B cell (primary cell): ENCODE results near the gene FCF1. TPM values are rescaled to one million over a fixed set of nuclear protein-coding genes. Genes with fewer than 3 reads are reported as not detected.

Experiments
- ATAC-seq: fragments of 200-7000 bp; cut with Tn5 transposase; one replicate; pipeline ENCODE4 v1.10.0; 2021; ENCODE audit warnings: low read depth, mild to moderate bottlenecking, moderate number of reproducible peaks, moderate library complexity
- CTCF ChIA-PET: fragments of 350-600 bp; sonication (Branson Sonifier 250); formaldehyde crosslinking; loops from one replicate; lab custom pipeline; 2021; ENCODE audit warnings: antibody characterized with exemption, inconsistent platforms; lab: Charles Lee
- POLR2A ChIA-PET: fragments of 350-600 bp; sonication (Branson Sonifier 250); formaldehyde crosslinking; loops from one replicate; lab custom pipeline; 2021; ENCODE audit warnings: antibody characterized with exemption; lab: Charles Lee
- DNase-seq: peaks from one replicate; pipeline ENCODE4 v3.0.0; 2013
- H2AFZ ChIP-seq: 2 replicates; pipeline ENCODE4 v1.6.1; 2012; ENCODE audit warnings: mild to moderate bottlenecking, low read depth, low read length; ENCODE audit not compliant: insufficient read depth, poor library complexity, severe bottlenecking
- H3K27ac ChIP-seq, 2 donors: 1 replicate in 1 of 2; 2 replicates in 1 of 2; pipeline ENCODE4 v1.5.1; 2012 to 2013; ENCODE audit warnings: low read length in 2 of 2, mild to moderate bottlenecking in 2 of 2, moderate library complexity in 1 of 2
- H3K27me3 ChIP-seq, 4 experiments: fragments of 200-600 bp in 1 of 4; sonication (generic) in 1 of 4; replicated peaks in 1 of 4; 1 replicate in 2 of 4; 2 replicates in 2 of 4; pipeline versions ENCODE4 v1.6.1 to v1.7.0; 2013 to 2016; ENCODE audit warnings: low read length in 3 of 4, mild to moderate bottlenecking in 2 of 4, mixed read lengths in 1 of 4, moderate library complexity in 1 of 4; ENCODE audit not compliant: insufficient read depth in 4 of 4, control insufficient read depth in 3 of 4; ENCODE audit errors: control extremely low read depth in 1 of 4
- H3K36me3 ChIP-seq, 2 experiments: replicated peaks in 1 of 2; 1 replicate in 1 of 2; 2 replicates in 1 of 2; pipeline versions ENCODE4 v1.6.1 to v1.7.1; 2013; ENCODE audit warnings: low read length in 1 of 2; ENCODE audit not compliant: insufficient read depth in 2 of 2, control insufficient read depth in 1 of 2; ENCODE audit errors: control extremely low read depth in 1 of 2, extremely low read depth in 1 of 2
- H3K4me1 ChIP-seq, 2 donors: fragments of 200-600 bp in 1 of 2; sonication (generic) in 1 of 2; 1 replicate in 1 of 2; 2 replicates in 1 of 2; pipeline versions ENCODE4 v1.5.1 to v1.6.1; 2013 to 2017; ENCODE audit warnings: low read length in 2 of 2; ENCODE audit not compliant: control insufficient read depth in 2 of 2, insufficient read depth in 2 of 2
- H3K4me2 ChIP-seq: replicated peaks from 2 replicates; pipeline ENCODE3; 2012; ENCODE audit warnings: mild to moderate bottlenecking, low read depth, low read length; ENCODE audit not compliant: poor library complexity, severe bottlenecking
- H3K4me3 ChIP-seq, 5 experiments: fragments of 200-600 bp in 1 of 5; sonication (generic) in 1 of 5; 1 replicate in 3 of 5; 2 replicates in 2 of 5; pipeline versions ENCODE4 v1.5.1 to v1.7.0; 2011 to 2016; ENCODE audit warnings: low read length in 4 of 5, mild to moderate bottlenecking in 4 of 5, low read depth in 2 of 5, control low read depth in 1 of 5, moderate library complexity in 1 of 5; ENCODE audit not compliant: insufficient read depth in 1 of 5; ENCODE audit errors: control extremely low read depth in 1 of 5, extremely low read depth in 1 of 5
- H3K79me2 ChIP-seq: fragments of 200-600 bp; sonication (generic); one replicate; pipeline ENCODE4 v1.6.0; 2016; ENCODE audit warnings: low read length; ENCODE audit not compliant: control insufficient read depth, insufficient read depth
- H3K9ac ChIP-seq: fragments of 200-600 bp; sonication (generic); 2 replicates; pipeline ENCODE4 v1.6.1; 2017; ENCODE audit warnings: mild to moderate bottlenecking, low read length, moderate library complexity
- H3K9me3 ChIP-seq, 3 donors: one replicate each; pipeline versions ENCODE4 v1.6.1 to v1.7.1; 2013; ENCODE audit warnings: low read length in 2 of 3; ENCODE audit not compliant: control insufficient read depth in 2 of 3, insufficient read depth in 1 of 3; ENCODE audit errors: control extremely low read depth in 1 of 3
- H4K20me1 ChIP-seq: 2 replicates; pipeline ENCODE4 v1.6.0; 2012; ENCODE audit warnings: mild to moderate bottlenecking, low read length; ENCODE audit not compliant: insufficient read depth, control insufficient read depth, poor library complexity, severe bottlenecking
- H3K27ac Mint-ChIP-seq: one replicate; pipeline ENCODE4 v1.8.0; 2021; ENCODE audit warnings: mixed read lengths
- H3K27me3 Mint-ChIP-seq: one replicate; pipeline ENCODE4 v1.8.0; 2021; ENCODE audit warnings: mixed read lengths
- H3K4me1 Mint-ChIP-seq: one replicate; pipeline ENCODE4 v1.8.0; 2021; ENCODE audit warnings: mixed read lengths
- H3K4me3 Mint-ChIP-seq: one replicate; pipeline ENCODE4 v1.8.0; 2021; ENCODE audit warnings: mixed read lengths
- H3K9me3 Mint-ChIP-seq: one replicate; pipeline ENCODE4 v1.8.0; 2022; ENCODE audit warnings: mixed read lengths; ENCODE audit not compliant: insufficient read depth
- CTCF ChIP-seq: fragments of 200-600 bp; IDR thresholded peaks from one replicate; pipeline ENCODE4 v1.8.0; 2022; ENCODE audit warnings: antibody characterized with exemption, mild to moderate bottlenecking
- EZH2 ChIP-seq: IDR thresholded peaks from 2 replicates; pipeline ENCODE4 v1.6.1; 2012; ENCODE audit warnings: borderline replicate concordance, low read depth, mild to moderate bottlenecking, moderate library complexity, low read length; ENCODE audit not compliant: insufficient read depth, poor library complexity, severe bottlenecking
- WGBS: methylation state at CpG from one replicate; pipeline ENCODE4 v1.1.5; 2013; ENCODE audit warnings: missing lambda C conversion rate; ENCODE audit not compliant: insufficient coverage; 5-methylcytosine and 5-hydroxymethylcytosine counted together
- intact Hi-C: fragments of 100-400 bp; cut with micrococcal nuclease; formaldehyde crosslinking; loops from one replicate; pipeline ENCODE4 v1.10.0; 2022
- polyA plus RNA-seq: library from polyadenylated mRNA; depleted of rRNA; stranded (reverse); fragments of >200 nt; gene quantifications from 2 replicates; pipeline ENCODE4 v1.2.3, GENCODE V29; 2012
- total RNA-seq, 2 donors: library from RNA; stranded (reverse); fragments of 120-200 nt in 1 of 2; gene quantifications; 1 replicate in 1 of 2; 2 replicates in 1 of 2; pipeline versions ENCODE4 v1.2.3 to v1.2.4, GENCODE V29; 2013 to 2022

The FCF1 gene
- total and polyA plus RNA-seq, 2 donors (not counting 1 experiment from before 2014, with no cell fraction given), result 21.1 to 41.6 TPM

- no peaks in the 10 kb centered on the region for H3K27me3 ChIP-seq
- H3K9ac ChIP-seq, result no peak overlapping the region
- H4K20me1 ChIP-seq, result peaks cover 39% of the 10 kb centered on the region
- Mint-ChIP-seq H3K27me3 (no peaks in the 10 kb centered on the region), H3K4me3 (no peak overlapping the region), H3K4me1 (peaks cover 2% of the 10 kb centered on the region), H3K27ac (no peak overlapping the region), H3K9me3 (no peaks in the 10 kb centered on the region)
- peaks cover 69% of the 10 kb centered on the region for H3K79me2 ChIP-seq
- DNase-seq, result no peak
- ChIA-PET CTCF (no interaction called here), POLR2A (no interaction called here)
- H3K4me3 ChIP-seq, result no peak overlapping the region
- no peak overlapping the region for H3K27ac ChIP-seq
- intact Hi-C loops, result no loop called here
- 82% methylated on average over 2 of the region's 4 CpGs for WGBS
- no peaks in the 10 kb centered on the region for H3K9me3 ChIP-seq
- no peaks in the 10 kb centered on the region for H3K4me1 ChIP-seq
- no peak for ATAC-seq
- H2AFZ ChIP-seq, result no peak overlapping the region
- H3K4me2 ChIP-seq, result no peak overlapping the region
- peaks cover 3 to 30% of the 10 kb centered on the region in 2 experiments for H3K36me3 ChIP-seq
- TF ChIP-seq EZH2 (no peak), CTCF (no peak)
These were observed 17.5 kb upstream of the FCF1 start for GRCh38 chr14:74695406-74695805.

- Mint-ChIP-seq H3K4me3 (no peak overlapping the region), H3K4me1 (peaks cover 2% of the 10 kb centered on the region), H3K27me3 (no peaks in the 10 kb centered on the region), H3K9me3 (no peaks in the 10 kb centered on the region), H3K27ac (no peak overlapping the region)
- H3K79me2 ChIP-seq, result peaks cover 77% of the 10 kb centered on the region
- H2AFZ ChIP-seq, result no peak overlapping the region
- H3K27ac ChIP-seq, result no peak overlapping the region
- H3K9ac ChIP-seq, result no peak overlapping the region
- peaks cover 5 to 26% of the 10 kb centered on the region in 2 experiments for H3K36me3 ChIP-seq
- ATAC-seq, result no peak
- H3K4me3 ChIP-seq, result no peak overlapping the region
- ChIA-PET CTCF (no interaction called here), POLR2A (no interaction called here)
- intact Hi-C loops, result no loop called here
- no peak for TF ChIP-seq EZH2
- no peak for TF ChIP-seq CTCF
- no peak for DNase-seq
- H3K27me3 ChIP-seq, result no peaks in the 10 kb centered on the region
- no peaks in the 10 kb centered on the region for H3K4me1 ChIP-seq
- 100% methylated on average over 1 of the region's 1 CpG for WGBS
- peaks cover 47% of the 10 kb centered on the region for H4K20me1 ChIP-seq
- H3K4me2 ChIP-seq, result no peak overlapping the region
- H3K9me3 ChIP-seq, result peaks cover 0 to 4% (median 2%) of the 10 kb centered on the region in 3 donors
These were observed 15.9 kb upstream of the FCF1 start for GRCh38 chr14:74697011-74697410.
